ENCODE results near the gene TBC1D22B. TPM values are rescaled to one million over a fixed set of nuclear protein-coding genes. Genes with fewer than 3 reads are reported as not detected.
A peak's percentile ranks its signal among the peaks of the same experiment; 100 is the strongest.

Gene TBC1D22B
- total and polyA plus RNA-seq, 9 of the 15 experiments (the other 6 are each of a cell fraction or from before 2014, with no cell fraction given), result 4.8 to 24.2 (median 13.5) TPM

DNA sequence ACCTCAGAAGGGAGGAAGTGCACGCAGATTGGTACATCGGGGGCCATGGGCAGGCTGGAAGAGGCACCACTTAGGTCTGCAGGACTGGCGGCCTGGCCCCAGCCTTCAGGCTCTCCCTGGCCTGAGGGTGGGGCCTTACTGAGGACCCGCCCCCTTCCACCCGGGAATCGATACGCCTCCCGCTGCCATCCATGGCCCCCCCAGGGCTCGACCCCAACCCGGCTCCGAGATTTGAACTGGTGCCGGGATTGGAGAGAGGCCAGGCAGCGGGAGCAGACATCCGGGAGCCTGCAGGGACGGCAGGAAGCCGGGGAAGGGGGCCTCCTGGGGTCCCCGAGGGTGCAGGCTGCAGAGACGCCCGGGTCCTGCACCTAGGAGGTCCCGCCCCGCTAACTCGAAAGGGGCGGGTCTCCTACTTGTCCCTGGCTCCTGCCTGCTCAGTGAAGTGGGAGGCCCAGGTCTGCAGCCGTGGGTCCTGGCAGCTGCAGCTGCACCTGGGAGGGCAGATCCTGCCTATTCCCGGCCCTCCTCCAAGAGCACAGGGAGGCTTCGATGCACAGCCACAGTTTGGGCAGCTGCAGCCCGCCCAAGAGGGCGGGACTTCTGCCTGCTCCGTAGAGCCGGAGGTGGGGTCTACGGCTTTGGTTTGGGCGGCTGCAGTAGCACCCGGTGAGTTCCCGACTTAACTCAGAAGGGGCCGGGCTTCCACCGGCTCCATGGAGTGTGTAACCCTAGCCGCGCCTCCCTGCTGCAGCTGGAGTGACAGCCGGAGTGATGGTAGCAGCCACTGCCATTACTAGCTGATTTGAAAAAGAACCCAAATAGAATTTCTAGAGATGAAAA lies 35.2 kb upstream of the TBC1D22B start (continued):
- TF ChIP-seq ZBTB17 (CRISPR knock-in tag; IDR thresholded peaks at IDR 0.05) (0 out of 2 replicates have a peak, but pooled peaks have one; percentile 35), ZNF830 (CRISPR knock-in tag; IDR thresholded peaks at IDR 0.05) (no peak), ELF4 (CRISPR knock-in tag; IDR thresholded peaks at IDR 0.05) (no peak), NFATC3 (IDR thresholded peaks at IDR 0.05) (no peak), BRD9 (IDR thresholded peaks at IDR 0.05; ENCODE audit: low read depth, partially characterized antibody) (no peak), SMC3 (conservative IDR thresholded peaks at IDR 0.05; ENCODE audit: insufficient read depth, low read depth, low read length) (0 out of 2 replicates have a peak, but pooled peaks have one; percentile 1), XRCC3 (IDR thresholded peaks at IDR 0.05) (no peak), HDAC8 (tag; IDR thresholded peaks at IDR 0.05) (no peak), GATA2 (CRISPR knock-in tag; IDR thresholded peaks at IDR 0.05) (no peak), RUNX1 (IDR thresholded peaks at IDR 0.05; ENCODE audit: low read depth) (no peak), ZNF57 (CRISPR knock-in tag; IDR thresholded peaks at IDR 0.05) (no peak; the same call in 1 of the 2 replicates), PCBP1 (IDR thresholded peaks at IDR 0.05; ENCODE audit: low read depth, low read length, poor library complexity, severe bottlenecking) (no peak), ZNF785 (CRISPR knock-in tag; IDR thresholded peaks at IDR 0.05) (no peak), EP400 (IDR thresholded peaks at IDR 0.05) (no peak), TARDBP (IDR thresholded peaks at IDR 0.05) (no peak; the same call in 1 of the 2 replicates), ZNF224 (CRISPR knock-in tag; IDR thresholded peaks at IDR 0.05) (no peak), ILF3 (IDR thresholded peaks at IDR 0.05; ENCODE audit: borderline replicate concordance) (no peak), LCOR (CRISPR knock-in tag; IDR thresholded peaks at IDR 0.05) (peak; percentile 85), BRCA1 (IDR thresholded peaks at IDR 0.05) (no peak), BRCA1 (CRISPR knock-in tag; IDR thresholded peaks at IDR 0.05) (no peak)
- TF ChIP-seq, protein P1, sequence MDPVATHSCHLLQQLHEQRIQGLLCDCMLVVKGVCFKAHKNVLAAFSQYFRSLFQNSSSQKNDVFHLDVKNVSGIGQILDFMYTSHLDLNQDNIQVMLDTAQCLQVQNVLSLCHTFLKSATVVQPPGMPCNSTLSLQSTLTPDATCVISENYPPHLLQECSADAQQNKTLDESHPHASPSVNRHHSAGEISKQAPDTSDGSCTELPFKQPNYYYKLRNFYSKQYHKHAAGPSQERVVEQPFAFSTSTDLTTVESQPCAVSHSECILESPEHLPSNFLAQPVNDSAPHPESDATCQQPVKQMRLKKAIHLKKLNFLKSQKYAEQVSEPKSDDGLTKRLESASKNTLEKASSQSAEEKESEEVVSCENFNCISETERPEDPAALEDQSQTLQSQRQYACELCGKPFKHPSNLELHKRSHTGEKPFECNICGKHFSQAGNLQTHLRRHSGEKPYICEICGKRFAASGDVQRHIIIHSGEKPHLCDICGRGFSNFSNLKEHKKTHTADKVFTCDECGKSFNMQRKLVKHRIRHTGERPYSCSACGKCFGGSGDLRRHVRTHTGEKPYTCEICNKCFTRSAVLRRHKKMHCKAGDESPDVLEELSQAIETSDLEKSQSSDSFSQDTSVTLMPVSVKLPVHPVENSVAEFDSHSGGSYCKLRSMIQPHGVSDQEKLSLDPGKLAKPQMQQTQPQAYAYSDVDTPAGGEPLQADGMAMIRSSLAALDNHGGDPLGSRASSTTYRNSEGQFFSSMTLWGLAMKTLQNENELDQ (CRISPR knock-in tag; IDR thresholded peaks at IDR 0.05; ENCODE audit: borderline replicate concordance), result no peak
- TF ChIP-seq, protein P2, sequence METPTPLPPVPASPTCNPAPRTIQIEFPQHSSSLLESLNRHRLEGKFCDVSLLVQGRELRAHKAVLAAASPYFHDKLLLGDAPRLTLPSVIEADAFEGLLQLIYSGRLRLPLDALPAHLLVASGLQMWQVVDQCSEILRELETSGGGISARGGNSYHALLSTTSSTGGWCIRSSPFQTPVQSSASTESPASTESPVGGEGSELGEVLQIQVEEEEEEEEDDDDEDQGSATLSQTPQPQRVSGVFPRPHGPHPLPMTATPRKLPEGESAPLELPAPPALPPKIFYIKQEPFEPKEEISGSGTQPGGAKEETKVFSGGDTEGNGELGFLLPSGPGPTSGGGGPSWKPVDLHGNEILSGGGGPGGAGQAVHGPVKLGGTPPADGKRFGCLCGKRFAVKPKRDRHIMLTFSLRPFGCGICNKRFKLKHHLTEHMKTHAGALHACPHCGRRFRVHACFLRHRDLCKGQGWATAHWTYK (CRISPR knock-in tag; IDR thresholded peaks at IDR 0.05), result no peak; the same call in 1 of the 2 replicates
- TF ChIP-seq, protein P3, sequence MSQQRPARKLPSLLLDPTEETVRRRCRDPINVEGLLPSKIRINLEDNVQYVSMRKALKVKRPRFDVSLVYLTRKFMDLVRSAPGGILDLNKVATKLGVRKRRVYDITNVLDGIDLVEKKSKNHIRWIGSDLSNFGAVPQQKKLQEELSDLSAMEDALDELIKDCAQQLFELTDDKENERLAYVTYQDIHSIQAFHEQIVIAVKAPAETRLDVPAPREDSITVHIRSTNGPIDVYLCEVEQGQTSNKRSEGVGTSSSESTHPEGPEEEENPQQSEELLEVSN (IDR thresholded peaks at IDR 0.05; ENCODE audit: borderline replicate concordance in 1 of 2, extremely low read depth in 1 of 2, insufficient read depth in 1 of 2, insufficient read length in 1 of 2, low read depth in 1 of 2, low read length in 1 of 2, poor library complexity in 1 of 2, severe bottlenecking in 1 of 2), result peak; percentile 44 to 65
- TF ChIP-seq, protein P4, sequence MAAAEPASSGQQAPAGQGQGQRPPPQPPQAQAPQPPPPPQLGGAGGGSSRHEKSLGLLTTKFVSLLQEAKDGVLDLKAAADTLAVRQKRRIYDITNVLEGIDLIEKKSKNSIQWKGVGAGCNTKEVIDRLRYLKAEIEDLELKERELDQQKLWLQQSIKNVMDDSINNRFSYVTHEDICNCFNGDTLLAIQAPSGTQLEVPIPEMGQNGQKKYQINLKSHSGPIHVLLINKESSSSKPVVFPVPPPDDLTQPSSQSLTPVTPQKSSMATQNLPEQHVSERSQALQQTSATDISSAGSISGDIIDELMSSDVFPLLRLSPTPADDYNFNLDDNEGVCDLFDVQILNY (CRISPR knock-in tag; IDR thresholded peaks at IDR 0.05), result no peak
